Measurements from ENCODE around the gene LARGE1.

Gene LARGE1

GRCh38 chr22:33542153-33542552, 378.1 kb downstream of the LARGE1 start:
- in situ Hi-C loops (cut with HindIII; ENCODE audit: low sequenced_read_pairs) = no loop called here
- H3K4me3 ChIP-seq (ENCODE audit: low read depth, low read length) = no peak overlapping the region
- no peak for DNase-seq (ENCODE audit: low read depth, low spot score)
- TF ChIP-seq, protein P1, sequence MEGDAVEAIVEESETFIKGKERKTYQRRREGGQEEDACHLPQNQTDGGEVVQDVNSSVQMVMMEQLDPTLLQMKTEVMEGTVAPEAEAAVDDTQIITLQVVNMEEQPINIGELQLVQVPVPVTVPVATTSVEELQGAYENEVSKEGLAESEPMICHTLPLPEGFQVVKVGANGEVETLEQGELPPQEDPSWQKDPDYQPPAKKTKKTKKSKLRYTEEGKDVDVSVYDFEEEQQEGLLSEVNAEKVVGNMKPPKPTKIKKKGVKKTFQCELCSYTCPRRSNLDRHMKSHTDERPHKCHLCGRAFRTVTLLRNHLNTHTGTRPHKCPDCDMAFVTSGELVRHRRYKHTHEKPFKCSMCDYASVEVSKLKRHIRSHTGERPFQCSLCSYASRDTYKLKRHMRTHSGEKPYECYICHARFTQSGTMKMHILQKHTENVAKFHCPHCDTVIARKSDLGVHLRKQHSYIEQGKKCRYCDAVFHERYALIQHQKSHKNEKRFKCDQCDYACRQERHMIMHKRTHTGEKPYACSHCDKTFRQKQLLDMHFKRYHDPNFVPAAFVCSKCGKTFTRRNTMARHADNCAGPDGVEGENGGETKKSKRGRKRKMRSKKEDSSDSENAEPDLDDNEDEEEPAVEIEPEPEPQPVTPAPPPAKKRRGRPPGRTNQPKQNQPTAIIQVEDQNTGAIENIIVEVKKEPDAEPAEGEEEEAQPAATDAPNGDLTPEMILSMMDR (IDR thresholded peaks at IDR 0.05; ENCODE audit: low read depth, low read length) = no peak

GRCh38 chr22:33539902-33540751, 380.1 kb downstream of the LARGE1 start:
- TF ChIP-seq, protein P1 (IDR thresholded peaks at IDR 0.05; ENCODE audit: low read depth, low read length) = no peak
- no peak overlapping the region for H3K4me3 ChIP-seq (ENCODE audit: low read depth, low read length)
- in situ Hi-C loops (cut with HindIII; ENCODE audit: low sequenced_read_pairs) = no loop called here
- no peak for DNase-seq (ENCODE audit: low read depth, low spot score)

DNA sequence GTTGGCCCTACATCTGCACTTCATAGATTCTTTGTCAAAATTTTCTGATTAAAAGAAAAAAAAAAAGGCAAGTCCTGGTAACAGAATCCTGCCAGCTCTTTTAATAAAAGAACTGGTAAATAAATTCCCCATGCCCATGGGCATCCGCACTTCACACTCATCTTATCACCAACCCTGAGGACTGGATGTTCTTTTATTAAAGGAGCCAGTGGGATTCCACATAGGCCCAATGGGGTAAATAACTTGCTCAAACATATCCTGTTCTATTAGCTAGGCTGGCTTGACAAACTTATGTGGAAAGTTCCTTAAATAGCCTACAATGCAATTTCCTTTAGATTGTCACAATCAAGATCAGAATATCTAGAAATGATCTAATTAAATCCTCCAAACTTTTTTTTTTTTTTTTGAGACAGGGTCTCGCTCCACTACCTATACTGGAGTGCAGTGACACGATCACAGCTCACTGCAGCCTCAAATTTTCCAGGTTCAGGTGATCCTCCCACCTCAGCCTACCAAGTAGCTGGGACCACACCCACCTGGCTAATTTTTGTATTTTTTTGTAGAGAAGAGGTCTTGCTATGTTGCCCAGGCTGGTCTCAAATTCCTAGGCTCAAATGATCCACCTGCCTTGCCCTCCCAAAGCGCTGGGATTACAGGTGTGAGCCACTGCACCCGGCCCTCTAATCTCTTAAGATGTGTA, 380.9 kb downstream of the LARGE1 start:
- in situ Hi-C loops (cut with HindIII; ENCODE audit: low sequenced_read_pairs) = no loop called here
- DNase-seq (ENCODE audit: low read depth, low spot score) = no peak
- H3K4me3 ChIP-seq (ENCODE audit: low read depth, low read length) = no peak overlapping the region
- TF ChIP-seq, protein P1 (IDR thresholded peaks at IDR 0.05; ENCODE audit: low read depth, low read length) = no peak

GRCh38 chr22:33538277-33538885, 381.9 kb downstream of the LARGE1 start:
- in situ Hi-C loops (cut with HindIII; ENCODE audit: low sequenced_read_pairs) = no loop called here
- TF ChIP-seq, protein P1 (IDR thresholded peaks at IDR 0.05; ENCODE audit: low read depth, low read length) = no peak
- no peak for DNase-seq (ENCODE audit: low read depth, low spot score)
- H3K4me3 ChIP-seq (ENCODE audit: low read depth, low read length) = no peak overlapping the region

GRCh38 chr22:33537059-33537458, 383.2 kb downstream of the LARGE1 start:
- in situ Hi-C loops (cut with HindIII; ENCODE audit: low sequenced_read_pairs) = no loop called here
- no peak for DNase-seq (ENCODE audit: low read depth, low spot score)
- H3K4me3 ChIP-seq (ENCODE audit: low read depth, low read length) = no peak overlapping the region
- TF ChIP-seq, protein P1 (IDR thresholded peaks at IDR 0.05; ENCODE audit: low read depth, low read length) = no peak

- in situ Hi-C loops (cut with HindIII; ENCODE audit: low sequenced_read_pairs) = no loop called here
These were observed 384.1 kb downstream of the LARGE1 start for GRCh38 chr22:33535937-33536875.

More at GRCh38 chr22:33535937-33536875, 384.1 kb downstream of the LARGE1 start:
- no peak for DNase-seq (ENCODE audit: low read depth, low spot score)
- TF ChIP-seq, protein P1 (IDR thresholded peaks at IDR 0.05; ENCODE audit: low read depth, low read length) = no peak
- H3K4me3 ChIP-seq (ENCODE audit: low read depth, low read length) = no peak overlapping the region

All from astrocyte of the spinal cord (primary cell).